HepG2 (cell line): ENCODE results near the gene CTIF. TPM values are rescaled to one million over a fixed set of nuclear protein-coding genes. Genes with fewer than 3 reads are reported as not detected.

Experiments
- BRF2 ChIP-seq: sonication (generic); formaldehyde crosslinking; IDR thresholded peaks from 2 replicates; pipeline ENCODE4 v1.8.1; 2022; ENCODE audit warnings: mild to moderate bottlenecking, missing genetic modification reagents
- LBX2 ChIP-seq: sonication (generic); formaldehyde crosslinking; IDR thresholded peaks from 2 replicates; pipeline ENCODE4 v1.5.0; 2020; ENCODE audit warnings: missing genetic modification reagents, mild to moderate bottlenecking, borderline replicate concordance
- SUZ12 ChIP-seq: fragments of 150-350 bp; IDR thresholded peaks from 2 replicates; pipeline ENCODE4 v1.6.1; 2014; ENCODE audit warnings: low read depth, low read length
- ZBTB38 ChIP-seq: sonication (generic); formaldehyde crosslinking; IDR thresholded peaks from 2 replicates; pipeline ENCODE4 v1.5.1; 2020; ENCODE audit warnings: mild to moderate bottlenecking, missing genetic modification reagents
- ZBTB43 ChIP-seq: sonication (generic); formaldehyde crosslinking; conservative IDR thresholded peaks from 2 replicates; pipeline ENCODE4 v1.4.0; 2020; ENCODE audit warnings: missing genetic modification reagents
- ZFP36L2 ChIP-seq: sonication (generic); formaldehyde crosslinking; IDR thresholded peaks from 2 replicates; pipeline ENCODE4 v1.4.0; 2020; ENCODE audit warnings: missing genetic modification reagents
- ZNF546 ChIP-seq: sonication (generic); formaldehyde crosslinking; conservative IDR thresholded peaks from 2 replicates; pipeline ENCODE4 v1.8.1; 2023; ENCODE audit warnings: mild to moderate bottlenecking, missing genetic modification reagents
- ZNF839 ChIP-seq: sonication (generic); formaldehyde crosslinking; IDR thresholded peaks from 2 replicates; pipeline ENCODE4 v1.4.0; 2020; ENCODE audit warnings: missing genetic modification reagents, mild to moderate bottlenecking, borderline replicate concordance
- polyA plus RNA-seq, 8 experiments: library from polyadenylated mRNA; depleted of rRNA in 3 of 8; stranded (reverse) in 7 of 8; unstranded in 1 of 8; fragments of >200 nt; fragmentation: Illumina TruSeq in 4 of 8; extraction: Trizol in 4 of 8; gene quantifications; 2 replicates each; pipeline versions ENCODE4 v1.2.1 to v1.2.3, GENCODE V29; 2011 to 2016; ENCODE audit warnings: low read depth in 4 of 8, missing spikeins in 1 of 8, mixed read lengths in 1 of 8; ENCODE audit not compliant: insufficient read depth in 1 of 8
- total RNA-seq, 5 experiments: library from RNA; depleted of rRNA; stranded (reverse); fragments of >200 nt; fragmentation: Illumina TruSeq; extraction: Trizol; gene quantifications; 2 replicates each; pipeline ENCODE4 v1.2.3, GENCODE V29; 2016; ENCODE audit warnings: low read depth in 1 of 5
- TF ChIP-seq, protein P1 (sequence below): sonication (generic); formaldehyde crosslinking; IDR thresholded peaks from 2 replicates; pipeline ENCODE4 v1.5.1; 2020; ENCODE audit warnings: mild to moderate bottlenecking, moderate library complexity, missing genetic modification reagents

Gene CTIF
- total and polyA plus RNA-seq, 2 of the 13 experiments (the other 11 are each of a cell fraction or from before 2014, with no cell fraction given): 18.2 to 28.0 TPM

GRCh38 chr18:48780201-48780912 lies 241.5 kb downstream of the CTIF start (continued):
- 0 out of 2 replicates have a peak, but pooled peaks have one; percentile 29 for TF ChIP-seq BRF2
- TF ChIP-seq ZNF839 (CRISPR knock-in tag): no peak
- TF ChIP-seq ZBTB43 (CRISPR knock-in tag): no peak
- peak; percentile 61 for TF ChIP-seq ZBTB38 (CRISPR knock-in tag)
- TF ChIP-seq, protein P1, sequence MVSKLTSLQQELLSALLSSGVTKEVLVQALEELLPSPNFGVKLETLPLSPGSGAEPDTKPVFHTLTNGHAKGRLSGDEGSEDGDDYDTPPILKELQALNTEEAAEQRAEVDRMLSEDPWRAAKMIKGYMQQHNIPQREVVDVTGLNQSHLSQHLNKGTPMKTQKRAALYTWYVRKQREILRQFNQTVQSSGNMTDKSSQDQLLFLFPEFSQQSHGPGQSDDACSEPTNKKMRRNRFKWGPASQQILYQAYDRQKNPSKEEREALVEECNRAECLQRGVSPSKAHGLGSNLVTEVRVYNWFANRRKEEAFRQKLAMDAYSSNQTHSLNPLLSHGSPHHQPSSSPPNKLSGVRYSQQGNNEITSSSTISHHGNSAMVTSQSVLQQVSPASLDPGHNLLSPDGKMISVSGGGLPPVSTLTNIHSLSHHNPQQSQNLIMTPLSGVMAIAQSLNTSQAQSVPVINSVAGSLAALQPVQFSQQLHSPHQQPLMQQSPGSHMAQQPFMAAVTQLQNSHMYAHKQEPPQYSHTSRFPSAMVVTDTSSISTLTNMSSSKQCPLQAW (CRISPR knock-in tag): no peak
- TF ChIP-seq ZNF546 (CRISPR knock-in tag): no peak
- no peak for TF ChIP-seq SUZ12
- TF ChIP-seq LBX2: 0 out of 2 replicates have a peak, but pooled peaks have one; percentile 17
- no peak for TF ChIP-seq ZFP36L2 (CRISPR knock-in tag)
